Measurements from ENCODE around the gene CCDC82.

GRCh38 chr11:96376796-96377195 lies 12.9 kb downstream of the CCDC82 start:
- no peak for TF ChIP-seq CTCF (IDR thresholded peaks at IDR 0.05)
- TF ChIP-seq EP300 (IDR thresholded peaks at IDR 0.05), result no peak
- no peak for TF ChIP-seq POLR2A (IDR thresholded peaks at IDR 0.05)
- no peak for TF ChIP-seq POLR2AphosphoS5 (IDR thresholded peaks at IDR 0.05)
